Activated naive CD4-positive, alpha-beta T cell treated with anti-CD3 and anti-CD28 coated beads for 36 hours (primary cell): Measurements from ENCODE around the gene OR4K14. TPM values are rescaled to one million over a fixed set of nuclear protein-coding genes. Genes with fewer than 3 reads are reported as not detected.
A peak's percentile ranks its signal among the peaks of the same experiment; 100 is the strongest.
"Not testable (repeated sequence)": the region's sequence is repeated elsewhere in the genome, so short reads cannot be mapped to it uniquely, and the experiment has no call there.

Experiments
- CTCF ChIA-PET: fragments of 350-600 bp; sonication (Branson Sonifier 250); formaldehyde crosslinking; loops from one replicate; lab custom pipeline; 2021; ENCODE audit warnings: antibody characterized with exemption; lab: Charles Lee
- DNase-seq: peaks from one replicate; pipeline ENCODE4 v3.0.0-alpha.2; 2020
- H3K27ac Mint-ChIP-seq: one replicate; pipeline ENCODE4 v1.8.0; 2021; ENCODE audit warnings: mild to moderate bottlenecking, mixed read lengths
- H3K27me3 Mint-ChIP-seq: one replicate; pipeline ENCODE4 v1.8.0; 2021; ENCODE audit warnings: low read depth, mixed read lengths
- H3K36me3 Mint-ChIP-seq: one replicate; pipeline ENCODE4 v1.8.0; 2021; ENCODE audit warnings: low read depth, mixed read lengths
- H3K4me1 Mint-ChIP-seq: one replicate; pipeline ENCODE4 v1.8.0; 2021; ENCODE audit warnings: low read depth, mixed read lengths
- H3K4me3 Mint-ChIP-seq: one replicate; pipeline ENCODE4 v1.8.0; 2021; ENCODE audit warnings: mild to moderate bottlenecking, moderate library complexity, mixed read lengths
- H3K9me3 Mint-ChIP-seq: one replicate; pipeline ENCODE4 v1.8.0; 2021; ENCODE audit warnings: mixed read lengths
- intact Hi-C: fragments of 100-400 bp; cut with micrococcal nuclease; formaldehyde crosslinking; loops from one replicate; pipeline ENCODE4 v1.15.1; 2023
- total RNA-seq, 2 experiments: library from RNA; stranded (reverse); gene quantifications; one replicate each; pipeline ENCODE4 v1.2.3, GENCODE V29; 2021

The OR4K14 gene
- total RNA-seq, 2 experiments from 2014 or later, result not detected

- H3K36me3 Mint-ChIP-seq, result no peaks in the 10 kb centered on the region
- no peak overlapping the region for H3K27ac Mint-ChIP-seq
- CTCF ChIA-PET, result no interaction called here
- H3K9me3 Mint-ChIP-seq, result no peaks in the 10 kb centered on the region
- H3K4me3 Mint-ChIP-seq, result no peak overlapping the region
- no peaks in the 10 kb centered on the region for H3K27me3 Mint-ChIP-seq
- DNase-seq, result peak; percentile 40
- intact Hi-C loops, result no loop called here
- peaks cover 33% of the 10 kb centered on the region for H3K4me1 Mint-ChIP-seq
Measured at GRCh38 chr14:19974844-19975243, 44.3 kb downstream of the OR4K14 start.

GRCh38 chr14:19969735-19970134, 49.4 kb downstream of the OR4K14 start:
- intact Hi-C loops, CTCF ChIA-PET, H3K27me3 Mint-ChIP-seq, H3K27ac Mint-ChIP-seq, H3K9me3 Mint-ChIP-seq, H3K4me3 Mint-ChIP-seq, H3K36me3 Mint-ChIP-seq, DNase-seq: not testable (repeated sequence)
- H3K4me1 Mint-ChIP-seq, result peaks cover 27% of the 10 kb centered on the region

Other genes starting within 250 kb of the OR4K14 start
- not detected for gene OR4M1, start 245.8 kb downstream of the OR4K14 start, total RNA-seq
- gene OR4N2, start 215.5 kb downstream of the OR4K14 start, total RNA-seq, result not detected
- gene OR4K2, start 144.2 kb downstream of the OR4K14 start, total RNA-seq, result not detected
- not detected for gene OR4K5, start 98.7 kb downstream of the OR4K14 start, total RNA-seq
- not detected for gene OR4K1, start 88.4 kb downstream of the OR4K14 start, total RNA-seq
- not detected for gene OR4K15, start 43.7 kb downstream of the OR4K14 start, total RNA-seq
- gene OR4Q2, start 17.1 kb downstream of the OR4K14 start, total RNA-seq, result not detected
- gene OR4K13, start 16.7 kb upstream of the OR4K14 start, total RNA-seq, result not detected
- gene OR4L1, start 40.7 kb upstream of the OR4K14 start, total RNA-seq, result not detected
- not detected for gene OR4K17, start 91.4 kb upstream of the OR4K14 start, total RNA-seq
- gene OR4N5, start 119.5 kb upstream of the OR4K14 start, total RNA-seq, result not detected
- not detected for gene OR11G2, start 171.6 kb upstream of the OR4K14 start, total RNA-seq
- not detected for gene OR11H6, start 204.4 kb upstream of the OR4K14 start, total RNA-seq
- gene OR11H7, start 209.7 kb upstream of the OR4K14 start, total RNA-seq, result not detected
- not detected for gene OR11H4, start 220.0 kb upstream of the OR4K14 start, total RNA-seq